Stimulated activated naive CD4-positive, alpha-beta T cell (primary cell): Measurements from ENCODE around the gene PXMP4.

Source experiments
- DNase-seq, 6 experiments: peaks; one replicate each; lab custom pipeline; 2025; lab: John Stamatoyannopoulos, UW

The PXMP4 gene

GRCh38 chr20:33681728-33682353 is 38.3 kb downstream of the PXMP4 start:
- DNase-seq = no peak

GRCh38 chr20:33681288-33681687 is 38.8 kb downstream of the PXMP4 start:
- no peak for DNase-seq

GRCh38 chr20:33680686-33681085 is 39.4 kb downstream of the PXMP4 start:
- DNase-seq = no peak

GRCh38 chr20:33679758-33680485 is 40.2 kb downstream of the PXMP4 start:
- DNase-seq = peak in 1 of 6 experiments; percentile 10

- no peak for DNase-seq
Measured at GRCh38 chr20:33677991-33678702, 42.0 kb downstream of the PXMP4 start.

- DNase-seq = no peak
Measured at GRCh38 chr20:33676652-33677645, 43.2 kb downstream of the PXMP4 start.

- DNase-seq = no peak
Measured at GRCh38 chr20:33676121-33676520, 44.0 kb downstream of the PXMP4 start.

GRCh38 chr20:33675136-33675959 is 44.8 kb downstream of the PXMP4 start:
- DNase-seq = no peak

- DNase-seq = peak in 5 of 6 experiments; percentile 31 to 60 (median 33)
Measured at GRCh38 chr20:33674294-33675135, 45.6 kb downstream of the PXMP4 start, which contains the start of gene NECAB3. Gene NECAB3 (minus strand): TSS chr20:33674428. CDS start chr20:33674352, 76 bp downstream.

- DNase-seq = peak in 1 of 6 experiments; percentile 24
Measured at GRCh38 chr20:33673410-33674293, 46.5 kb downstream of the PXMP4 start.

- DNase-seq = no peak
Measured at GRCh38 chr20:33673114-33673409, 47.0 kb downstream of the PXMP4 start.

GRCh38 chr20:33672426-33673113 is 47.5 kb downstream of the PXMP4 start:
- DNase-seq = no peak

- DNase-seq = no peak
Measured at GRCh38 chr20:33671573-33672288, 48.4 kb downstream of the PXMP4 start.

GRCh38 chr20:33670715-33671499 is 49.2 kb downstream of the PXMP4 start:
- DNase-seq = no peak

- DNase-seq = no peak
Measured at GRCh38 chr20:33669873-33670640, 50.1 kb downstream of the PXMP4 start.

GRCh38 chr20:33669224-33669623 is 50.9 kb downstream of the PXMP4 start:
- no peak for DNase-seq
